ENCODE measurements around the gene DLX2. TPM values are rescaled to one million over a fixed set of nuclear protein-coding genes. Genes with fewer than 3 reads are reported as not detected.

DLX2 gene
- total RNA-seq, 1 experiment from 2014 or later: 4.4 TPM

- intact Hi-C loops (cut with micrococcal nuclease; ENCODE audit: unreplicated experiment): no loop called here
Observed at GRCh38 chr2:172120118-172120517, 17.4 kb upstream of the DLX2 start.

GRCh38 chr2:172119089-172119488, 16.4 kb upstream of the DLX2 start:
- no peaks in the 10 kb centered on the region for H3K27me3 ChIP-seq (ENCODE audit: control insufficient read depth, insufficient read depth, low read length)
- ChIA-PET POLR2A (no interaction called here), CTCF (interaction anchor here (0.6 kb wide), 1 partner anchor 180 kb away, joined by 3 read pairs; no protein-coding TSS in a partner anchor)
- H3K4me3 ChIP-seq (ENCODE audit: low read depth in 2 of 2, low read length in 2 of 2): no peak overlapping the region
- H3K27ac ChIP-seq (ENCODE audit: low read length): no peak overlapping the region
- no peaks in the 10 kb centered on the region for H3K9me3 ChIP-seq (ENCODE audit: control insufficient read depth, insufficient read depth, low read depth, low read length)
- intact Hi-C loops (cut with micrococcal nuclease; ENCODE audit: unreplicated experiment) (no loop called here), in situ Hi-C loops (cut with HindIII; ENCODE audit: low pct_unique_long_range_greater_than_20kb, low sequenced_read_pairs) (no loop called here)
- no peaks in the 10 kb centered on the region for H3K4me1 ChIP-seq (ENCODE audit: control insufficient read depth, insufficient read depth, low read length)
- no peaks in the 10 kb centered on the region for H3K36me3 ChIP-seq (ENCODE audit: control insufficient read depth, insufficient read depth, low read length)
- DNase-seq (ENCODE audit: low read depth, low spot score) (no peak), ATAC-seq (no peak)
- TF ChIP-seq TCF7L2 (IDR thresholded peaks at IDR 0.05; ENCODE audit: low read depth, low read length) (no peak), POLR2AphosphoS5 (IDR thresholded peaks at IDR 0.05; ENCODE audit: low read depth, low read length) (no peak), REST (IDR thresholded peaks at IDR 0.05; ENCODE audit: insufficient read depth in 1 of 2, low read depth in 2 of 2, low read length in 1 of 2) (no peak), CTCF (IDR thresholded peaks at IDR 0.05) (no peak), SIN3A (IDR thresholded peaks at IDR 0.05; ENCODE audit: borderline replicate concordance, insufficient read depth, low read depth, low read length) (no peak)
- no TSS peak for BruUV-seq (replicated peaks)

More at GRCh38 chr2:172120118-172120517, 17.4 kb upstream of the DLX2 start:
- no TSS peak for BruUV-seq (replicated peaks)
- Histone ChIP-seq H3K4me1 (ENCODE audit: control insufficient read depth, insufficient read depth, low read length) (no peaks in the 10 kb centered on the region), H3K36me3 (ENCODE audit: control insufficient read depth, insufficient read depth, low read length) (no peaks in the 10 kb centered on the region), H3K4me3 (ENCODE audit: low read depth in 2 of 2, low read length in 2 of 2) (no peak overlapping the region), H3K9me3 (ENCODE audit: control insufficient read depth, insufficient read depth, low read depth, low read length) (no peaks in the 10 kb centered on the region), H3K27ac (ENCODE audit: low read length) (no peak overlapping the region), H3K27me3 (ENCODE audit: control insufficient read depth, insufficient read depth, low read length) (no peaks in the 10 kb centered on the region)
- ChIA-PET POLR2A (no interaction called here), CTCF (interaction anchor here (0.5 to 0.6 kb wide), 2 partner anchors 21 to 158 kb away, joined by 8 to 12 read pairs; no protein-coding TSS in a partner anchor)
- in situ Hi-C loops (cut with HindIII; ENCODE audit: low pct_unique_long_range_greater_than_20kb, low sequenced_read_pairs): no loop called here
- no peak for ATAC-seq
- TF ChIP-seq CTCF (IDR thresholded peaks at IDR 0.05) (no peak), TCF7L2 (IDR thresholded peaks at IDR 0.05; ENCODE audit: low read depth, low read length) (no peak), POLR2AphosphoS5 (IDR thresholded peaks at IDR 0.05; ENCODE audit: low read depth, low read length) (no peak), SIN3A (IDR thresholded peaks at IDR 0.05; ENCODE audit: borderline replicate concordance, insufficient read depth, low read depth, low read length) (no peak), REST (IDR thresholded peaks at IDR 0.05; ENCODE audit: insufficient read depth in 1 of 2, low read depth in 2 of 2, low read length in 1 of 2) (no peak)
- no peak for DNase-seq (ENCODE audit: low read depth, low spot score)
